Activated T-cell treated with anti-CD3 and anti-CD28 coated beads, Interleukin-2, amount 50 U/mL, for 72 hours (primary cell): ENCODE measurements around the gene TGFB2. TPM values are rescaled to one million over a fixed set of nuclear protein-coding genes. Genes with fewer than 3 reads are reported as not detected.

Source experiments
- ATAC-seq, 2 donors: fragments of 150-1000 bp; cut with Tn5 transposase; replicated peaks in 1 of 2; 2 replicates each; pipeline ENCODE4 v1.10.0; 2021; ENCODE audit warnings: moderate library complexity in 2 of 2, mild to moderate bottlenecking in 1 of 2
- DNase-seq, 2 donors: peaks; one replicate each; pipeline ENCODE4 v3.0.0; 2021 to 2022; ENCODE audit warnings: mixed read lengths in 1 of 2
- H3K27ac Mint-ChIP-seq: one replicate; pipeline ENCODE4 v1.8.0; 2022; ENCODE audit warnings: mild to moderate bottlenecking, moderate library complexity, mixed read lengths
- H3K27me3 Mint-ChIP-seq: one replicate; pipeline ENCODE4 v1.8.0; 2022; ENCODE audit warnings: low read depth, mixed read lengths
- H3K36me3 Mint-ChIP-seq, 2 donors: one replicate each; pipeline ENCODE4 v1.8.0; 2022; ENCODE audit warnings: mixed read lengths in 2 of 2, mild to moderate bottlenecking in 1 of 2; ENCODE audit not compliant: insufficient read depth in 2 of 2
- H3K4me1 Mint-ChIP-seq: one replicate; pipeline ENCODE4 v1.8.0; 2022; ENCODE audit warnings: low read depth, mixed read lengths
- H3K4me3 Mint-ChIP-seq, 2 donors: one replicate each; pipeline ENCODE4 v1.8.0; 2022; ENCODE audit warnings: mild to moderate bottlenecking in 2 of 2, mixed read lengths in 2 of 2, moderate library complexity in 2 of 2
- H3K9me3 Mint-ChIP-seq, 2 donors: one replicate each; pipeline ENCODE4 v1.8.0; 2022; ENCODE audit warnings: mixed read lengths in 2 of 2
- total RNA-seq, 2 donors: library from RNA; stranded (reverse); gene quantifications; one replicate each; pipeline ENCODE4 v1.2.3, GENCODE V29; 2022

TGFB2 gene
- total RNA-seq, 2 donors from 2014 or later: not detected

DNA sequence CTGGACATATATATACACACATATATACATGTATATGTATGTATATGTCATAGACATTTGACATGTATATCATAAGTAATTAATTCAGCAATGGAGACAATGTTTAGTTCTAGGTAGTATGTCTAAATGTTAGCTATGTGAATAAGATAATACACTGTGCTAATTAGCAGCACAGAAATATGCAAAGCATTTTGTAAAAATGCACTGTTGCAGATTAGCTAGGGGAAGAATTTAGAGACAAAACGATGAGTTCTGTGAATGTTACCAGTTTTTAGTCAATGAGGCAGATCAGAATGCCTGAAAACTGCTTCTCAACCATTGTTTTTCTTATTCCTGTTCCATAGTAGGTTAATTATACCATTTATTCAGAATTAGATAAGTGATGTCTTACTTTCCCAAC lies 86.3 kb downstream of the TGFB2 start:
- H3K4me3 Mint-ChIP-seq: no peak overlapping the region
- no peak for ATAC-seq
- H3K9me3 Mint-ChIP-seq: peaks cover 0 to 2% of the 10 kb centered on the region in 2 donors

DNA sequence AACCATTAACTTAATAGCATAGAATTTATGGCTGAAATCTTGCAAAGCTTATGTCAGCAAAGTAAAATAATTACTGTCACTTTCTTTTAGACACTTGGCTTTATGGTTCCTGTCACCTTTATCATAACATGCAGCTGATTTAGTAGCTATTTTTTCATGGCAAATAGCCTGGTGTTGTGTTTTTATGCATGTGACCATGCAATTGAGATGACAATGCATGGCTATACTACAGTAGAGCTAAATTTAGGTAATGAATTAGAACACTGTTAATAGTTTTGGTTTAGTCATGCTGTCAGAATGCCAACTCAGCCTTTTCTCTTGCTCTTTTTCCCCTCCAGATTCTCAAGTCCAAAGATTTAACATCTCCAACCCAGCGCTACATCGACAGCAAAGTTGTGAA lies 88.6 kb downstream of the TGFB2 start:
- DNase-seq (no peak), ATAC-seq (no peak)
- Mint-ChIP-seq H3K36me3 (no peaks in the 10 kb centered on the region), H3K27ac (no peak overlapping the region), H3K4me1 (no peaks in the 10 kb centered on the region), H3K27me3 (peaks cover 12% of the 10 kb centered on the region), H3K4me3 (no peak overlapping the region), H3K9me3 (peaks cover 0 to 2% of the 10 kb centered on the region in 2 donors)

More for the DNA sequence above, 86.3 kb downstream of the TGFB2 start:
- Mint-ChIP-seq H3K27ac (no peak overlapping the region), H3K36me3 (no peaks in the 10 kb centered on the region), H3K4me1 (no peaks in the 10 kb centered on the region), H3K27me3 (peaks cover 8% of the 10 kb centered on the region)
- DNase-seq: no peak

DNA sequence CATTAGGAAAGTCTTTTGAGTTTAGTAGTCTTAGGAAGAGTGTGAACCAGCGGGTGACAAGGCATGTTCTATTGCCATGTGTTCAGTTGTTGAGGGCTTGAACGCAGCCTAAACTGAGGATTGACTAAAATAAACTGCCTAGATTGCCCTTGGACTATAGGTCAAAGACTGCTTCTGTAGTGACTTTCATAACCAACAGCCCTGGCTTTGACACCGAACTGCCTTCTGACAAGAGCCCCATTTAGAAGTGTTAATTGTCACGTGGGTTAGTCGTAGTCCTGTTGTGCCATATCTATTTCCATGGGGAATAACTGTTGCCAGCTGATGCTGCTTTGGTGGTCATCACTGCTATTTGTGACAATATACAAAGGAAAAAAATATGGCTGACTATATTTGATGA lies 90.4 kb downstream of the TGFB2 start:
- Mint-ChIP-seq H3K27me3 (peaks cover 12% of the 10 kb centered on the region), H3K4me3 (no peak overlapping the region), H3K4me1 (no peaks in the 10 kb centered on the region), H3K27ac (no peak overlapping the region), H3K9me3 (no peaks in the 10 kb centered on the region), H3K36me3 (no peaks in the 10 kb centered on the region)
- no peak for ATAC-seq
- DNase-seq: no peak

DNA sequence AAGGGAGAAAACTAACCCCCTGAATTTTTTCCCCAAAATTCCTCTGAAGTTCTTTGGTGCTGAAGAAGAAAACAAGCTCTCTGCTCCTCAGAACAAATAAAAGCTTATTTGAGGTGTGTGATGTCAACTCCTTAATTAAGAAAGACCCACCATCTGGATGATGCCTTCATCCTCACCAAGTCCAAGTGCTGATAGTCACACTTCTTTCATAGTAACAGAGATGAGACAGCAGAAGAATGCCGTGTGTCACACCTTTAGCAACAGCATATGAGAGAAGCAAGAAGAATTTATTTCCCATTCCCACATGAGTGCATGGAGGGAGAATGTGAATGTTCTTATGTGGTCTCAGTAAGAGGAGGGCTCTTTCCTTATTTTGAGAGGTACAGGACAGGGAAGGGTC lies 91.2 kb downstream of the TGFB2 start:
- Mint-ChIP-seq H3K4me1 (no peaks in the 10 kb centered on the region), H3K4me3 (no peak overlapping the region), H3K27me3 (peaks cover 12% of the 10 kb centered on the region), H3K9me3 (no peaks in the 10 kb centered on the region), H3K36me3 (no peaks in the 10 kb centered on the region), H3K27ac (no peak overlapping the region)
- DNase-seq (no peak), ATAC-seq (no peak)

DNA sequence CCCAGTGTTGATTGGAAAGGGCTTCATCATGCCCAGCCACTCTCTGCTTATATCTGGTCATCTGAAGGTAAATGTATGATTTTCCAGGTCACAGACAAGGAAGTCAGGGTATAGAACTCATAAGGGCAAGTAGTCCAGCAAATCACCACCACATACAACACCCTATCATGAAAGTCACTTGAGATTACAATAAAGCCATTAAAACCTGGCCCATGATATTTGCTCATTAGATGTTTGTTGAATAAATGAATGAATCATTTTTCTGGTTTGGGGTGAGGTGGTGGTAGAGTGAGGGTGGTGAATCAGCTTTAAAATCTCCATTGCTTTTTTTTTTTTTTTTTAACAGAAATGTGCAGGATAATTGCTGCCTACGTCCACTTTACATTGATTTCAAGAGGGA lies 91.9 kb downstream of the TGFB2 start:
- no peaks in the 10 kb centered on the region for H3K4me1 Mint-ChIP-seq
- H3K27ac Mint-ChIP-seq: no peak overlapping the region
- H3K36me3 Mint-ChIP-seq: no peaks in the 10 kb centered on the region
- H3K4me3 Mint-ChIP-seq: no peak overlapping the region
- no peak for ATAC-seq
- no peak for DNase-seq
- no peaks in the 10 kb centered on the region for H3K9me3 Mint-ChIP-seq
- H3K27me3 Mint-ChIP-seq: peaks cover 11% of the 10 kb centered on the region

DNA sequence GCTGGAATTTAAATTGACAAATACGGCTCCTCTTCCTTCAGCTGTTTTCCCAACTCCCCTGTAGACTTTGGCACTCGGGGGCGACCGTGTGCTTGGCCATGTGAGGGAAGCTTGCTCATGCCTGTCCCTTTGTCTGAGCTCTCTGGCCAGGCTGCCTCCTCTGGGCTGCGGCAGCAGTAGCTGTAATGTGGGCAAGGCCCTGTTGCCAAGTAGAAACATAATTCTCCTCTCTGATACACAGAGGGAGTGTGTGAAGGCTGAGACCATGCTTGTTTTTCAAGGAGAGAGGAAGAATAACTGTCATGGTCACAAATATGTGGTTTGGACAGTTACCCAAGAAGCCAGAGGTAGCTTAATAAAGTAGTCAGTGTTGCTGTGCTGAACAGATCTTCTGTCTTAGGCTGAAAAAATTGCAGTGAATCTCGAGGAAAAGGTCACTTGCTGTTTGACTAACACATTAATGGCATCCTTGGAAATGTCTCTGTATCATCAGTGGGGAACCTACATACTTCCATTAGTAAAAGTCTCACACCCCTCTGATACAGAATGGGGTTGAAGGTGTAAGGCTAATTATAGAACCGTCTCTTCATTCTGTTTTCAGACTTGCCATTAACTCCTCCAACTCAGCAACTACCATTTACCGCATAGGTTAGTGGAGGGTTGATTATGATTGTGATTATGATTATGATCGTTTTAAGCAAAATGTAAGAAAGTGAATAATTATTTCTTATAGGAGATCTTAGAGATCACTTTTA lies 94.6 kb downstream of the TGFB2 start:
- DNase-seq (no peak), ATAC-seq (no peak)
- H3K9me3 Mint-ChIP-seq: no peaks in the 10 kb centered on the region
- H3K27me3 Mint-ChIP-seq: peaks cover 4% of the 10 kb centered on the region
- no peaks in the 10 kb centered on the region for H3K4me1 Mint-ChIP-seq
- no peak overlapping the region for H3K27ac Mint-ChIP-seq
- no peak overlapping the region for H3K4me3 Mint-ChIP-seq
- no peaks in the 10 kb centered on the region for H3K36me3 Mint-ChIP-seq

DNA sequence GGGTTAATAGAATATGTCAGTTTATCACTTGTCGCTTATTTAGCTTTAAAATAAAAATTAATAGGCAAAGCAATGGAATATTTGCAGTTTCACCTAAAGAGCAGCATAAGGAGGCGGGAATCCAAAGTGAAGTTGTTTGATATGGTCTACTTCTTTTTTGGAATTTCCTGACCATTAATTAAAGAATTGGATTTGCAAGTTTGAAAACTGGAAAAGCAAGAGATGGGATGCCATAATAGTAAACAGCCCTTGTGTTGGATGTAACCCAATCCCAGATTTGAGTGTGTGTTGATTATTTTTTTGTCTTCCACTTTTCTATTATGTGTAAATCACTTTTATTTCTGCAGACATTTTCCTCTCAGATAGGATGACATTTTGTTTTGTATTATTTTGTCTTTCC lies 98.1 kb downstream of the TGFB2 start:
- Mint-ChIP-seq H3K27ac (no peak overlapping the region), H3K4me3 (no peak overlapping the region), H3K9me3 (no peaks in the 10 kb centered on the region), H3K36me3 (no peaks in the 10 kb centered on the region), H3K4me1 (no peaks in the 10 kb centered on the region), H3K27me3 (peaks cover 2% of the 10 kb centered on the region)
- DNase-seq (no peak), ATAC-seq (no peak)

DNA sequence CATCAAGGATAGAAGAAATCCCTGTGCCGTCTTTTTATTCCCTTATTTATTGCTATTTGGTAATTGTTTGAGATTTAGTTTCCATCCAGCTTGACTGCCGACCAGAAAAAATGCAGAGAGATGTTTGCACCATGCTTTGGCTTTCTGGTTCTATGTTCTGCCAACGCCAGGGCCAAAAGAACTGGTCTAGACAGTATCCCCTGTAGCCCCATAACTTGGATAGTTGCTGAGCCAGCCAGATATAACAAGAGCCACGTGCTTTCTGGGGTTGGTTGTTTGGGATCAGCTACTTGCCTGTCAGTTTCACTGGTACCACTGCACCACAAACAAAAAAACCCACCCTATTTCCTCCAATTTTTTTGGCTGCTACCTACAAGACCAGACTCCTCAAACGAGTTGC lies 99.0 kb downstream of the TGFB2 start:
- Mint-ChIP-seq H3K36me3 (peaks cover 0 to 3% of the 10 kb centered on the region in 2 donors), H3K4me1 (no peaks in the 10 kb centered on the region), H3K27ac (no peak overlapping the region), H3K4me3 (no peak overlapping the region), H3K27me3 (no peaks in the 10 kb centered on the region), H3K9me3 (peaks cover 0 to 3% of the 10 kb centered on the region in 2 donors)
- no peak for ATAC-seq
- no peak for DNase-seq

DNA sequence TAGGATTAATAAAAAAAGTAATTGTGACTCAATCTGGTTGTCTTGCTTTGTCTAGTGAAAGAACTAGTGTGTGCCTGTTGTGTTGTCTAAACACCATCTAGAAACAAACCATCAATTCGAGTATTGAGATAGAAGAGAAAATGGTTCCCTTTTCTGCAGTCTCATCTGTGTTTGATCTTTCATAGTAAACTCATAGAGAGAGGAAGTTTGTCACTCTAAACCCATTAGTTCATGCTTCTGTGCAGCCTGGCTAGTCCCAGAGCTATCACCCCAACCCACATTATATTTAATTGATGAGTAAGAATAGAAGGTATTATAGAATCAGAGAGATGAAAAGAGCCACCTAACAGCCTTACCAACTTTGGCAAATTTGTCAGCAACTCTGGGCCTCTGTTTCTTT lies 99.5 kb downstream of the TGFB2 start:
- H3K9me3 Mint-ChIP-seq: peaks cover 0 to 3% of the 10 kb centered on the region in 2 donors
- H3K4me3 Mint-ChIP-seq: no peak overlapping the region
- H3K4me1 Mint-ChIP-seq: no peaks in the 10 kb centered on the region
- no peak overlapping the region for H3K27ac Mint-ChIP-seq
- ATAC-seq: no peak
- peaks cover 0 to 3% of the 10 kb centered on the region in 2 donors for H3K36me3 Mint-ChIP-seq
- DNase-seq: no peak
- no peaks in the 10 kb centered on the region for H3K27me3 Mint-ChIP-seq

DNA sequence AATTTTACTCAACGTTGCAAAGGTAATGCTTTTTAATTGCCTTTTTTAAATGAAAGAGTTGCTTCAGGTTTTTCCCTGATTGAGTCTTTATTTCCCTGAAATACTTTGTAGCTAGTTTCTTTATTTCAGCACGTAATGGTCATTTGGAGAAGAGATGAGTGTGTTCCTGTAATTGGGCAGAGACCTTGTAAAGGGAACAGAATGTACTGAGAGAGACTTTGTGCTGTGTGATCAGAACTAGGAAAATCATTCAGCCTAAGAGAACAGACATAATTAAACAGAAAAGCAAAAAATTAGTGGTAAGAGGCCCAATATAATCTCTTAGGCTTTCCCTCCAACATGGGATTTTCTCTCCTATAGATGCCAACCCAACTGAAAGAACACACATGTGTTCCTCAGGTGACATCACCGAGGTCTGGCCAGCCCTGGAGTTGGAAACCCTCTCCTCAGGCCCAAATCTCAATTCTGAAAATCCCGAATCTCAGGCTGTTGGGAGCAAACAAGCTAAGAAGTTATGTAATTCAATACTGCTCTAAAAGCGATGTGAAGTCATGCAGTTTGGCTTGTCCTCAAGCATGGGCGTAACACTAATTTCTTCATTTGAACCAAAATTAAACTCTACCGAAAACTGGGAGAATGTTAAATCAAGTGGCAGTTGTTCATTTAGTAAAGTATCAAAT lies 102.0 kb downstream of the TGFB2 start:
- Mint-ChIP-seq H3K36me3 (peaks cover 0 to 3% of the 10 kb centered on the region in 2 donors), H3K4me3 (no peak overlapping the region), H3K27me3 (no peaks in the 10 kb centered on the region), H3K9me3 (peaks cover 0 to 3% of the 10 kb centered on the region in 2 donors), H3K27ac (no peak overlapping the region), H3K4me1 (no peaks in the 10 kb centered on the region)
- ATAC-seq (no peak), DNase-seq (no peak)

DNA sequence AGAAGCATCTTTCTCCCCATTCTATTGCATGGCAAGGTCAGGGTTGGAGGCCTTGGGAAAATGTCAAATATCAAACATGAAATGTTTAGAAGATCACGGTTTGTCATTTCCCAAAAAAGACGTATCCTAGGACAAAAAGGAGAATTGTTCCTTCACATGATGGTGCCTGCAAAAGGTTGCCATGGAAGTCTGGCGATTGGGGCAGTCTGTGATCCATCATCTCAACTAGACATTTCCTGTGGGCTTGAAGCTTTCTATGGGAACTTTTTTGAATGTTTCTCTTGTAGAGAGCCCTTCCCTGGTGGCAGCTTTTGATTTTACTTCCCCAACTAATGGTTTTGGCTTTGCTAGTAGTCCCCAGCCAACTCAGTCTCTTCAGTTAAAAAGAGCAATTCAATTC lies 106.3 kb downstream of the TGFB2 start:
- DNase-seq: no peak
- Mint-ChIP-seq H3K36me3 (peaks cover 0 to 3% of the 10 kb centered on the region in 2 donors), H3K9me3 (peaks cover 0 to 3% of the 10 kb centered on the region in 2 donors), H3K4me3 (no peak overlapping the region), H3K4me1 (no peaks in the 10 kb centered on the region), H3K27ac (no peak overlapping the region), H3K27me3 (no peaks in the 10 kb centered on the region)
- no peak for ATAC-seq

DNA sequence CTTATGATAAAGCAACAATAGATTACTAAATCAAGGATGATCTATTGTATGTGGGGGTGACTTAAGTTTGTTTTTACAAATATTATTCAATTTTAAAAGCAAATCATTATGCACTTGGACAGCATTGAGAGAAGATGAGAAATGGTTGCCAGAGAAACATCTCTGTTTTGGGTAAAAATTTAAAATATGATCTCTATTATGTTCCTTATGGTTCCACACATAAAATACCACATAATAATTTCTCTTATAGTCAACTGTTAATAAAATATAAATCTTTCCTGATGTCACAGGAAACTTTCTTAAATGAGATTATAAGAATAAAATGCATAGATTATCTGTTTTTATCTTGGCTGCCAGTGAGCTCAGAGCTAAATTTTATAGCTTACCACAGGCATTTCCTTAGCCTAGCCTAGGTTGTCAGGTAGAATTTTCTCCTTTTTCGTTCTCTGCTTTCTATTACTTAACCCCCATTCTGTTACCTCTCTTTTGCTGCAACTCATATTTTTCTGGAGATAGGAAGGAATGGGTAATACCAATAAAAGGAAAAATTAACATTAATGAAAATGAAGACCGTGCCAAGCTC lies 109.7 kb downstream of the TGFB2 start:
- DNase-seq (no peak), ATAC-seq (no peak)
- no peaks in the 10 kb centered on the region for H3K4me1 Mint-ChIP-seq
- no peaks in the 10 kb centered on the region for H3K36me3 Mint-ChIP-seq
- no peak overlapping the region for H3K27ac Mint-ChIP-seq
- no peaks in the 10 kb centered on the region for H3K9me3 Mint-ChIP-seq
- H3K4me3 Mint-ChIP-seq: no peak overlapping the region
- H3K27me3 Mint-ChIP-seq: no peaks in the 10 kb centered on the region

DNA sequence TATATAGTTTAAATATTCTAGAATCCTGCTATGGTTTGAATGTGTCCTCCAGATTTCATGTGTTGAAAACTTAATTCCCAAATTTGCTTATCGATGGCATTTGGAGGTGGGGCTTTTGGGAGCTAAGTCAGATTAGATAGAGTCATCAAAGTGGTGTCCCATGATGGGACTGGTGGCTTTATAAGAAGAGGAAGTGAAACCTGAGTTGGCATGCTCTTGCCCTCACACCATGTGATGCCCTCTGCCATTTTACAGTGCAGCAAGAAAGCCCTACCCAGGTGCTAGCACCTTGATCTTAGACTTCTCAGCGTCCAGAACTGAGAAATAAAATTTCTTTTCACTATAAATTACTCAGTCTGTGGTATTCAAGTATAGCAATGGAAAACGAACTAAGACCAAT lies 111.3 kb downstream of the TGFB2 start:
- Mint-ChIP-seq H3K9me3 (no peaks in the 10 kb centered on the region), H3K36me3 (no peaks in the 10 kb centered on the region), H3K27ac (no peak overlapping the region), H3K27me3 (no peaks in the 10 kb centered on the region), H3K4me3 (no peak overlapping the region), H3K4me1 (no peaks in the 10 kb centered on the region)
- no peak for ATAC-seq
- no peak for DNase-seq
